ENCODE data around the gene TPGS1. TPM values are rescaled to one million over a fixed set of nuclear protein-coding genes. Genes with fewer than 3 reads are reported as not detected.

Gene TPGS1
- total RNA-seq, 1 donor from 2014 or later: 18.0 TPM

- no peak for DNase-seq (ENCODE audit: low spot score)
- peak overlapping the region; percentile 67 for H3K27ac Mint-ChIP-seq (ENCODE audit: unreplicated experiment)
- peaks cover 9% of the 10 kb centered on the region for H3K36me3 Mint-ChIP-seq (ENCODE audit: low read depth, unreplicated experiment)
- peak overlapping the region; percentile 91 for H3K4me3 Mint-ChIP-seq (ENCODE audit: unreplicated experiment)
- H3K9me3 Mint-ChIP-seq (ENCODE audit: unreplicated experiment): no peaks in the 10 kb centered on the region
- TF ChIP-seq CTCF (IDR thresholded peaks at IDR 0.05; ENCODE audit: unreplicated experiment): no peak
- H3K4me1 Mint-ChIP-seq (ENCODE audit: unreplicated experiment): peaks cover 23% of the 10 kb centered on the region
- peaks cover 15% of the 10 kb centered on the region for H3K27me3 Mint-ChIP-seq (ENCODE audit: unreplicated experiment)
These were observed 1.2 kb downstream of the TPGS1 start for GRCh38 chr19:508204-509150.

GRCh38 chr19:510606-511100 lies 3.4 kb downstream of the TPGS1 start:
- Mint-ChIP-seq H3K4me3 (ENCODE audit: unreplicated experiment) (no peak overlapping the region), H3K27ac (ENCODE audit: unreplicated experiment) (no peak overlapping the region), H3K9me3 (ENCODE audit: unreplicated experiment) (no peaks in the 10 kb centered on the region), H3K4me1 (ENCODE audit: unreplicated experiment) (peaks cover 19% of the 10 kb centered on the region), H3K27me3 (ENCODE audit: unreplicated experiment) (peaks cover 20% of the 10 kb centered on the region), H3K36me3 (ENCODE audit: low read depth, unreplicated experiment) (peaks cover 19% of the 10 kb centered on the region)
- peak; percentile 100 for TF ChIP-seq CTCF (IDR thresholded peaks at IDR 0.05; ENCODE audit: unreplicated experiment)
- peak; percentile 96 for DNase-seq (ENCODE audit: low spot score)

- DNase-seq (ENCODE audit: low spot score): no peak
- TF ChIP-seq CTCF (IDR thresholded peaks at IDR 0.05; ENCODE audit: unreplicated experiment): no peak
- peaks cover 19% of the 10 kb centered on the region for H3K4me1 Mint-ChIP-seq (ENCODE audit: unreplicated experiment)
- H3K4me3 Mint-ChIP-seq (ENCODE audit: unreplicated experiment): peak overlapping the region; percentile 47
- peak overlapping the region; percentile 36 for H3K27ac Mint-ChIP-seq (ENCODE audit: unreplicated experiment)
- peaks cover 21% of the 10 kb centered on the region for H3K27me3 Mint-ChIP-seq (ENCODE audit: unreplicated experiment)
- H3K9me3 Mint-ChIP-seq (ENCODE audit: unreplicated experiment): no peaks in the 10 kb centered on the region
- peaks cover 22% of the 10 kb centered on the region for H3K36me3 Mint-ChIP-seq (ENCODE audit: low read depth, unreplicated experiment)
These were observed 4.0 kb downstream of the TPGS1 start for GRCh38 chr19:511101-511851.

GRCh38 chr19:512547-513365 lies 5.5 kb downstream of the TPGS1 start:
- no peak for DNase-seq (ENCODE audit: low spot score)
- no peak for TF ChIP-seq CTCF (IDR thresholded peaks at IDR 0.05; ENCODE audit: unreplicated experiment)
- Mint-ChIP-seq H3K27me3 (ENCODE audit: unreplicated experiment) (peaks cover 21% of the 10 kb centered on the region), H3K4me1 (ENCODE audit: unreplicated experiment) (peaks cover 24% of the 10 kb centered on the region), H3K9me3 (ENCODE audit: unreplicated experiment) (no peaks in the 10 kb centered on the region), H3K4me3 (ENCODE audit: unreplicated experiment) (no peak overlapping the region), H3K27ac (ENCODE audit: unreplicated experiment) (no peak overlapping the region), H3K36me3 (ENCODE audit: low read depth, unreplicated experiment) (peaks cover 22% of the 10 kb centered on the region)
